RWPE2 (cell line): Measurements from ENCODE around the gene HHAT.

ENCODE experiments used
- ATAC-seq: fragments of 200-7000 bp; cut with Tn5 transposase; 3 replicates; pipeline ENCODE4 v1.9.1; 2021; ENCODE audit warnings: low read depth
- DNase-seq: peaks from one replicate; pipeline ENCODE4 v3.0.0-alpha.2; 2020; ENCODE audit warnings: low spot score
- H3K27ac ChIP-seq: fragments of 450-650 bp; 2 replicates; pipeline ENCODE4 v1.5.1; 2017; ENCODE audit warnings: mild to moderate bottlenecking; ENCODE audit not compliant: poor library complexity, severe bottlenecking
- H3K27me3 ChIP-seq: fragments of 250-450 bp; sonication (Bioruptor Pico); 2 replicates; pipeline ENCODE4 v1.5.1; 2021; ENCODE audit warnings: mild to moderate bottlenecking, moderate library complexity; ENCODE audit not compliant: insufficient read depth, poor library complexity, severe bottlenecking
- H3K36me3 ChIP-seq: fragments of 250-450 bp; sonication (Bioruptor Pico); 2 replicates; pipeline ENCODE4 v1.5.1; 2020; ENCODE audit warnings: low read depth, mild to moderate bottlenecking, moderate library complexity
- H3K4me1 ChIP-seq: fragments of 250-450 bp; sonication (Bioruptor Pico); 2 replicates; pipeline ENCODE4 v1.5.1; 2021; ENCODE audit warnings: mild to moderate bottlenecking, moderate library complexity; ENCODE audit not compliant: insufficient read depth, poor library complexity, severe bottlenecking
- H3K4me3 ChIP-seq: fragments of 250-450 bp; sonication (Bioruptor Pico); 2 replicates; pipeline ENCODE4 v1.5.1; 2021; ENCODE audit warnings: mild to moderate bottlenecking, moderate library complexity; ENCODE audit not compliant: severe bottlenecking
- H3K9me3 ChIP-seq: fragments of 250-450 bp; sonication (Bioruptor Pico); 2 replicates; pipeline ENCODE4 v1.5.1; 2021; ENCODE audit warnings: mild to moderate bottlenecking, moderate library complexity; ENCODE audit not compliant: severe bottlenecking
- CTCF ChIP-seq: fragments of 450-650 bp; IDR thresholded peaks from one replicate; pipeline ENCODE4 v1.5.1; 2017; ENCODE audit warnings: mild to moderate bottlenecking, moderate library complexity; ENCODE audit not compliant: poor library complexity, severe bottlenecking

HHAT gene

GRCh38 chr1:210686841-210687240 lies 358.1 kb downstream of the HHAT start:
- no peak for TF ChIP-seq CTCF
- ATAC-seq (no peak), DNase-seq (no peak)
- H3K27me3 ChIP-seq, result no peaks in the 10 kb centered on the region
- H3K4me3 ChIP-seq, result no peak overlapping the region
- H3K36me3 ChIP-seq, result no peaks in the 10 kb centered on the region
- H3K27ac ChIP-seq, result no peak overlapping the region
- no peaks in the 10 kb centered on the region for H3K9me3 ChIP-seq
- H3K4me1 ChIP-seq, result no peaks in the 10 kb centered on the region

DNA sequence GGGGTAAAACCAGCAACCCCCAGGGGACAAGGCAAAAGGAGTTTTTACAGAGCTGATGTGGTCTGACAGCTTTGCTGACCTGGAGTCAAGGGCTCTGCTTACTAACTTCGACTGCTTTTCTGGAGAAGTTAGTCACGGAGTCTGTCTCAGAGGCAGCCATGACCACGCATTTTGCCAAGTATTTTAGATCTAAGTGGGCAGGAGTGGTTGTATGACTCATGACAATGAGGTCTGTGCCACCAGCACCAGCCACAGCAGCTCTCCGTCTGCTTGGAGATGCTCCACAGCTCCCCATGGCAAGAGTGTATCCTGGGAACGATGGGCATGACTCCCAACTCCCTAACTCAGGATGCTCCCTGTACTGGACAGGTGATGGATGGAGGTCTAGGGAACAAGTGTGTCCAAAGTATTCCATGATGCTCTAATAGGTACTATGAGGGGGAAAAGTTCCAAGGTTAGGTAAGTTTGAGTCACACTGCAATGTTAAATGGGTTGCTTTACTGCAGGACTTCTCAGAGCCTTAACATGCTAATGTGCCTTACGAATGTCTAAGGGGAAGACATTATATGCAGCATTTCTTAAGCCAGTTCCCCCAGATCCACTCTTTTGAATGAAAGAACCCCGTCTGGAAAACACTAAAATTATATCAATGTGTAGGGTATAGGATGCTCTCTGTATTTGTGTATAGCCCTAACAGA lies 359.0 kb downstream of the HHAT start:
- Histone ChIP-seq H3K4me3 (no peak overlapping the region), H3K27me3 (no peaks in the 10 kb centered on the region), H3K4me1 (no peaks in the 10 kb centered on the region), H3K36me3 (no peaks in the 10 kb centered on the region), H3K27ac (no peak overlapping the region), H3K9me3 (no peaks in the 10 kb centered on the region)
- no peak for TF ChIP-seq CTCF
- ATAC-seq (no peak), DNase-seq (no peak)

DNA sequence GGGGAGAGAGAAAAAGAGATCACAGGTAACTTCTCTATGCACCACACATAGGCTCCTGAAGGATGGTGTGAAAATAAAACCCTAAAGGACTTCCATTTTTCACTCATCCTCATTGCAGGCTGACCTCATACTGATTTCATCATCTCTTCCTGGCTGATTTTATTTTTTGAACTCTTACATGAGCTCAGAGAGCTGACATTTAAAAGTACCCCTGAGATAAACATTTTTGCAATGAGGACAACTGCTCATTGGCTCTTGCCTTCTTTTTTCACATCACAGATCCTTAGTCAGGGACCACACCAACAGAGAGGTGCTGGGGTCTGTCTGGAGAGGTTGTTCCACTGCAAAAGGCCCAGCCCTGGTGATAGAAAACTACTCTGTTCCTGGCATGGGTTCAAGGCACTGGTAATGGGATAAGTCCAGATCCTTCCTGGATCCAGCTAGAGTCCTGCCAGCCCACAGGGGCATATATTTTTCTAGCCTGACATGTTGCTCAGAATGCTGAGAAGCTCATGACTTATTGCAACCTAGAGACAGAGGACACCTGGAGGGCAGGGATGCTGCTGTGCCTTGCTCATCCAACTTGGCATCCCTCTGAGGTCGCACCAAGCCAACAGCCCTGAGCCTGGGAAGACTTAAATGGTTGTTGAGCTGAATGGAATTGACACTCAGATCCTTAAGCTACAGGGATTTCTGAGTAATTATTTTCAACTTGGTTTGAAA lies 360.0 kb downstream of the HHAT start:
- ATAC-seq (no peak), DNase-seq (no peak)
- Histone ChIP-seq H3K27ac (no peak overlapping the region), H3K27me3 (no peaks in the 10 kb centered on the region), H3K9me3 (no peaks in the 10 kb centered on the region), H3K4me3 (no peak overlapping the region), H3K4me1 (no peaks in the 10 kb centered on the region), H3K36me3 (no peaks in the 10 kb centered on the region)
- no peak for TF ChIP-seq CTCF

- no peak for TF ChIP-seq CTCF
Observed at GRCh38 chr1:210689826-210690225, 361.1 kb downstream of the HHAT start.

DNA sequence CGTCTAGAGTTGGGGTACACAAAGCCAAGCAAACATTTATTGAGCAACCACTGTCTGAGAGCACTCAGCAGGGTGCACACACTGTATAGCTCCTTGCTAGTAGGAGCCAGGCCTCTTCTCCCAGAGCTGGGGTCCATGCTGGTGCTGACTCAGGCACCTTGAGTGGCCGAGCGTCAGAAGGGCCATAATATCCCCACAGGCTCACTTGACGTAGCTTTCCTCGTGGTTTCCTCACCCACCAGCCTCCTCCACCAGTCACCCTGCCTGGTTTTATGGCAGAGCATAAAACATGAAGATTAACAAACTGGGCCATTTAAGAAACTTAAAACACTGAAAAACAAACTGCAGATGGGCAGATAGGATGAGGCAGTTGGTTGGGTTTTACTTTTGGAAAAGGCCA lies 361.5 kb downstream of the HHAT start:
- TF ChIP-seq CTCF, result no peak
- H3K36me3 ChIP-seq, result no peaks in the 10 kb centered on the region

More at GRCh38 chr1:210689826-210690225, 361.1 kb downstream of the HHAT start:
- Histone ChIP-seq H3K4me3 (no peak overlapping the region), H3K4me1 (no peaks in the 10 kb centered on the region), H3K36me3 (no peaks in the 10 kb centered on the region), H3K9me3 (no peaks in the 10 kb centered on the region), H3K27me3 (no peaks in the 10 kb centered on the region), H3K27ac (no peak overlapping the region)
- DNase-seq (no peak), ATAC-seq (no peak)

More for the DNA sequence above, 361.5 kb downstream of the HHAT start:
- DNase-seq, result no peak
- H3K27ac ChIP-seq, result no peak overlapping the region
- H3K4me1 ChIP-seq, result no peaks in the 10 kb centered on the region
- H3K4me3 ChIP-seq, result no peak overlapping the region
- ATAC-seq, result no peak
- no peaks in the 10 kb centered on the region for H3K27me3 ChIP-seq
- no peaks in the 10 kb centered on the region for H3K9me3 ChIP-seq
